ENCODE data around the gene NLRP2B.
"Not testable (repeated sequence)": the region's sequence is repeated elsewhere in the genome, so short reads cannot be mapped to it uniquely, and the experiment has no call there.

The NLRP2B gene

GRCh38 chrX:57680160-57680559 lies at the start of gene NLRP2B:
NLRP2B (minus strand) TSS chrX:57680260.
- DNase-seq, result no peak
- in situ Hi-C loops (cut with MboI; ENCODE audit: low pct_unique_long_range_greater_than_20kb, low sequenced_read_pairs), result no loop called here

DNA sequence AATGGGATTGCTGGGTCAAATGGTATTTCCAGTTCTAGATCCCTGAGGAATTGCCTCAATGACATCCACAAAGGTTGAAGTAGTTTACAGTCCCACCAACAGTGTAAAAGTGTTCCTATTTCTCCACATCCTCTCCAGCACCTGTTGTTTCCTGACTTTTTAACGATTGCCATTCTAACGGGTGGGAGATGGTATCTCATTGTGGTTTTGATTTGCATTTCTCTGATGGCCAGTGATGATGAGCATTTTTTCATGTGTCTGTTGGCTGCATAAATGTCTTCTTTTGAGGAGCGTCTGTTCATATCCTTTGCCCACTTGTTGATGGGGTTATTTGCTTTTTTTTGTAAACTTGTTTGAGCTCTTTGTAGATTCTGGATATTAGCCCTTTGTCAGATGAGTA lies 45.9 kb upstream of the NLRP2B start:
- DNase-seq; in situ Hi-C loops (cut with MboI; ENCODE audit: low pct_unique_long_range_greater_than_20kb, low sequenced_read_pairs): not testable (repeated sequence)

- DNase-seq, result no peak
- in situ Hi-C loops (cut with MboI; ENCODE audit: low pct_unique_long_range_greater_than_20kb, low sequenced_read_pairs), result no loop called here
Observed at GRCh38 chrX:57681341-57681740, 1.3 kb upstream of the NLRP2B start.

DNA sequence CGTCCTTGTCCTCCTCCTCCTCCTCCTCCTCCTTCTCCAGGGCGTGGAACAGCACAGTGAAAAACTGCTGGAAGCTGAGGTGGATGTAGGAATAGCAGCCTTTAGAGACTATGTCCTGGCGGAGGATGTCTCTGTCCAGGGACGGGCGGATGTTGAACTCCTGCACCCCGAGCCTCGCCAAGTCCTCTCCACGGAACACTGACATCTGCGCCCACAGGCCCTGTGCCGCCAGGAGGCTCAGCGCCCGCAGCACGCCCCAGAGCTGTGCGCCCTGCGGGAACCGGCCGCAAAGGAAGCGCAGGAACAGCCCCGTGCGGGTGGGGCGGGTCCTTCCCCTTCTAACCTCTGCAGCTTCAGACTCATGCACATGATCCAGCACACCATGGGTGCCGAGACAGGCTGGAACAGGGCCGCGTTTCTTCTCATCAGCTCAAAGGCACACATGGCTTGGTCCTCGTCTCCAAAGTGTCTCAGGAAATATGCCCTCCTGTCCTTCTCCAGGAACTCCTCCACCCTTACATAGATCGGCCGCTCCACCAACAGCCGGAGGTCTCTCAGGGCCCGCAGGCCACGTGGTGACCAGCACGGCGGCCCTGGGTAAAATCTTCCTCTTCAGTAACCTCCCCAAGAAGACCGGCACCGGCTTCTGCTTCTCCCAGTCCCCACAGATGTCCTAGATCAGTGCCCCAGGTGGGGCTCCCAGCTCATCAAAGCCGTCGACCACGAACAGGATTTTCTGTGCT lies 1.2 kb downstream of the NLRP2B start:
- in situ Hi-C loops (cut with MboI; ENCODE audit: low pct_unique_long_range_greater_than_20kb, low sequenced_read_pairs), result no loop called here
- DNase-seq, result no peak

GRCh38 chrX:57677132-57677858 lies 2.8 kb downstream of the NLRP2B start:
- in situ Hi-C loops (cut with MboI; ENCODE audit: low pct_unique_long_range_greater_than_20kb, low sequenced_read_pairs), result no loop called here

DNA sequence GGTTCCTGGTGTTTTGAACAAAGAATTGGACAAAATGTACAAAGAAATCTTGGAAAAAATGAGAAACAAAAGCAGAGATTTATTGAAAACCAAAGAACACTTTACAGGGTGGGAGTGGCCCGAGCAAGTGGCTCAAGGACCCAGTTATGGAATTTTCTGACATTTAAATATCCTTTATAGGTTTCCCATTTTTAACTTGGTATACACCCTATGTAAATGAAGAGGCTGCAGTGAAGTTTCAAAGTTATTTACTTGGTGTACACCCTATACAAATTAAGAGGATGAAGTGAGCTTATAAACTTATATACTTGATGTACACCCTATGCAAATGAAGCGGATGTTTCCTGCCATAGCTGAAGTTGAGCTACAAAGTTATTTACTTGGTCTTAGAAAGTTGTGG lies 4.7 kb downstream of the NLRP2B start:
- DNase-seq, result no peak
- in situ Hi-C loops (cut with MboI; ENCODE audit: low pct_unique_long_range_greater_than_20kb, low sequenced_read_pairs), result no loop called here

More at GRCh38 chrX:57677132-57677858, 2.8 kb downstream of the NLRP2B start:
- DNase-seq, result peak; percentile 82

DNA sequence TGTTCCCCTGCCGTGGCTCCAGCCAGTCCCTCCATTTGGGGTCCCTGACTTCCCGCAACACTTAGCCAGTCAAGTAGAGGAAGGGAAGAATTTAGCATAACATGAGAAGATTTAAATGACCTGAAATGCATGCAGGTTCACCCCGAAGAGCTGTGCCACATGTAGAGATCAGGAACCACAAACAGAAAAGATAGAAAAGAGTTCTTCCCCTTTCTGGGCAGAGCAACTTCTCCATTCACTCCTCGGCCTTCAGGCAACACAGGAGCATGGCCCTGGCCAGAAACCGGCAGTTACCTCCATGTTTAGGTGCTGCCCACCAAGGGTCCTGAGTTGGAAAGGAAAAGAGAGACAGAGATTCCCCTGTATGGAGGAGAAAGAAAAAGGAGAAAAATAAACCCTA lies 5.2 kb downstream of the NLRP2B start:
- in situ Hi-C loops (cut with MboI; ENCODE audit: low pct_unique_long_range_greater_than_20kb, low sequenced_read_pairs), result no loop called here
- DNase-seq, result peak; percentile 91

GRCh38 chrX:57669961-57670360 lies 10.1 kb downstream of the NLRP2B start:
- in situ Hi-C loops (cut with MboI; ENCODE audit: low pct_unique_long_range_greater_than_20kb, low sequenced_read_pairs), result no loop called here

GRCh38 chrX:57667010-57667409 lies 13.1 kb downstream of the NLRP2B start:
- in situ Hi-C loops (cut with MboI; ENCODE audit: low pct_unique_long_range_greater_than_20kb, low sequenced_read_pairs), result no loop called here
- no peak for DNase-seq

More at GRCh38 chrX:57669961-57670360, 10.1 kb downstream of the NLRP2B start:
- no peak for DNase-seq

- DNase-seq, result no peak
- in situ Hi-C loops (cut with MboI; ENCODE audit: low pct_unique_long_range_greater_than_20kb, low sequenced_read_pairs), result no loop called here
Observed at GRCh38 chrX:57655065-57655464, 25.0 kb downstream of the NLRP2B start.

GRCh38 chrX:57652705-57653104 lies 27.4 kb downstream of the NLRP2B start:
- in situ Hi-C loops (cut with MboI; ENCODE audit: low pct_unique_long_range_greater_than_20kb, low sequenced_read_pairs), result no loop called here
- DNase-seq, result no peak

- in situ Hi-C loops (cut with MboI; ENCODE audit: low pct_unique_long_range_greater_than_20kb, low sequenced_read_pairs), result no loop called here
- no peak for DNase-seq
Observed at GRCh38 chrX:57651169-57651919, 28.7 kb downstream of the NLRP2B start.

DNA sequence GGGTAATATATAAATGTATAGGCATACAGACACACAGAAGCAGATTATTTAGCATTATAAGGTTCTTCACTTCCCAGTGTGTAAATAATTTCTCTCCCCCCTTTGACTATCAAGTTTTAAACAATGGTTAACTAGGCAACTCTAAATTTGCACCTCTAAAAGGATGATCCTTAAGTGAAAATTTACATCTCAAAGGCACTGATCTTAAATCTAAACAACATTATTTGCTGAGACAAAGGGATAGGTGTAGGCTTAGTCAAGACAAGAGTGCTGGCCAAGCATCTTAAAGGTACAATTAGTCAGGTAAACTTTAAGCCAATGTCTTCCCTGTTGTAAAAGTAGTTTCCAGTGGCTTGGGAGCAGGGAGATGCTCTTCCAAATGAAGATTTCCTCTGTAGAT lies 33.0 kb downstream of the NLRP2B start:
- in situ Hi-C loops (cut with MboI; ENCODE audit: low pct_unique_long_range_greater_than_20kb, low sequenced_read_pairs), result no loop called here
- no peak for DNase-seq

GRCh38 chrX:57643698-57644097 lies 36.4 kb downstream of the NLRP2B start:
- no peak for DNase-seq
- in situ Hi-C loops (cut with MboI; ENCODE audit: low pct_unique_long_range_greater_than_20kb, low sequenced_read_pairs), result no loop called here

- in situ Hi-C loops (cut with MboI; ENCODE audit: low pct_unique_long_range_greater_than_20kb, low sequenced_read_pairs), result no loop called here
- no peak for DNase-seq
Observed at GRCh38 chrX:57641338-57641737, 38.7 kb downstream of the NLRP2B start.

- in situ Hi-C loops (cut with MboI; ENCODE audit: low pct_unique_long_range_greater_than_20kb, low sequenced_read_pairs), result no loop called here
- DNase-seq, result no peak
Observed at GRCh38 chrX:57640674-57641016, 39.4 kb downstream of the NLRP2B start.

- DNase-seq; in situ Hi-C loops (cut with MboI; ENCODE audit: low pct_unique_long_range_greater_than_20kb, low sequenced_read_pairs): not testable (repeated sequence)
Observed at GRCh38 chrX:57629438-57629837, 50.6 kb downstream of the NLRP2B start.

All from KBM-7 (cell line).